OCI-LY3 (cell line): ENCODE measurements around the gene FAM169A.
"Not testable (repeated sequence)": the region's sequence is repeated elsewhere in the genome, so short reads cannot be mapped to it uniquely, and the experiment has no call there.

ENCODE experiments used
- H2AFZ ChIP-seq: fragments of 200-600, 300-600 bp; shearing (Covaris generic); 2 replicates; pipeline ENCODE4 v1.6.0; 2014; ENCODE audit warnings: antibody characterized with exemption, low read depth, low read length
- H3K27ac ChIP-seq: fragments of 200-600, 300-600 bp; sonication (generic); 2 replicates; pipeline ENCODE4 v1.5.1; 2014; ENCODE audit warnings: mild to moderate bottlenecking, low read length, moderate library complexity, mixed read lengths
- H3K27me3 ChIP-seq: fragments of 200-600, 300-600 bp; sonication (generic); 2 replicates; pipeline ENCODE4 v1.6.1; 2014; ENCODE audit warnings: low read depth, low read length, mixed read lengths
- H3K36me3 ChIP-seq: fragments of 200-600, 300-600 bp; sonication (generic); replicated peaks from 2 replicates; pipeline ENCODE3; 2014; ENCODE audit warnings: low read depth, low read length, mixed read lengths
- H3K4me1 ChIP-seq: fragments of 300-600, 200-600 bp; sonication (generic); 2 replicates; pipeline ENCODE4 v1.6.1; 2014; ENCODE audit warnings: low read length, mixed read lengths
- H3K4me2 ChIP-seq: fragments of 200-600, 300-600 bp; sonication (generic); 2 replicates; pipeline ENCODE4 v1.6.1; 2014; ENCODE audit warnings: low read length, mixed read lengths
- H3K4me3 ChIP-seq: fragments of 300-600, 200-600 bp; sonication (generic); 2 replicates; pipeline ENCODE4 v1.5.1; 2014; ENCODE audit warnings: antibody characterized with exemption, mild to moderate bottlenecking, low read length, moderate library complexity
- H3K79me2 ChIP-seq: fragments of 300-600, 200-600 bp; shearing (Covaris generic); 2 replicates; pipeline ENCODE4 v1.6.1; 2014; ENCODE audit warnings: mild to moderate bottlenecking, low read length, mixed read lengths
- H3K9ac ChIP-seq: fragments of 300-600, 200-600 bp; shearing (Covaris generic); 2 replicates; pipeline ENCODE4 v1.6.0; 2014; ENCODE audit warnings: mild to moderate bottlenecking, low read length, moderate library complexity
- H3K9me3 ChIP-seq: fragments of 200-600, 300-600 bp; shearing (Covaris generic); 2 replicates; pipeline ENCODE4 v1.6.1; 2014; ENCODE audit warnings: low read length, mixed read lengths; ENCODE audit not compliant: insufficient read depth
- H4K20me1 ChIP-seq: fragments of 200-600, 300-600 bp; sonication (generic); 2 replicates; pipeline ENCODE4 v1.6.1; 2016; ENCODE audit warnings: low read length, mixed read lengths; ENCODE audit not compliant: insufficient read depth
- CTCF ChIP-seq: fragments of 200-600, 300-600 bp; sonication (generic); IDR thresholded peaks from 2 replicates; pipeline ENCODE4 v1.5.1; 2014; ENCODE audit warnings: antibody characterized with exemption, low read length, low read depth
- EZH2phosphoT487 ChIP-seq: fragments of 200-600 bp; shearing (Covaris generic); IDR thresholded peaks from 2 replicates; pipeline ENCODE4 v1.6.1; 2018; ENCODE audit warnings: antibody characterized with exemption, mixed run types, low read depth

Gene FAM169A

GRCh38 chr5:74763504-74763903 lies 102.7 kb downstream of the FAM169A start:
- TF ChIP-seq EZH2phosphoT487 = no peak
- TF ChIP-seq CTCF = no peak
- H3K4me3 ChIP-seq = no peak overlapping the region
- H3K9me3 ChIP-seq = no peaks in the 10 kb centered on the region
- no peak overlapping the region for H2AFZ ChIP-seq
- no peak overlapping the region for H3K27ac ChIP-seq
- H3K27me3 ChIP-seq = no peaks in the 10 kb centered on the region
- H3K79me2 ChIP-seq = peaks cover 42% of the 10 kb centered on the region
- no peaks in the 10 kb centered on the region for H4K20me1 ChIP-seq
- H3K9ac ChIP-seq = no peak overlapping the region
- H3K36me3 ChIP-seq = peaks cover under 1% of the 10 kb centered on the region
- H3K4me2 ChIP-seq = no peak overlapping the region
- peaks cover 11% of the 10 kb centered on the region for H3K4me1 ChIP-seq

GRCh38 chr5:74762599-74762998 lies 103.6 kb downstream of the FAM169A start:
- H3K27me3 ChIP-seq = no peaks in the 10 kb centered on the region
- peaks cover 4% of the 10 kb centered on the region for H3K36me3 ChIP-seq
- no peak overlapping the region for H3K9ac ChIP-seq
- H3K9me3 ChIP-seq = no peaks in the 10 kb centered on the region
- H3K4me3 ChIP-seq = no peak overlapping the region
- no peak overlapping the region for H2AFZ ChIP-seq
- peaks cover 33% of the 10 kb centered on the region for H3K79me2 ChIP-seq
- peaks cover 6% of the 10 kb centered on the region for H3K4me1 ChIP-seq
- TF ChIP-seq CTCF (no peak), EZH2phosphoT487 (no peak)
- no peak overlapping the region for H3K27ac ChIP-seq
- no peaks in the 10 kb centered on the region for H4K20me1 ChIP-seq
- no peak overlapping the region for H3K4me2 ChIP-seq

GRCh38 chr5:74761241-74761640 lies 104.9 kb downstream of the FAM169A start:
- H2AFZ ChIP-seq = no peak overlapping the region
- peaks cover 20% of the 10 kb centered on the region for H3K79me2 ChIP-seq
- H3K4me1 ChIP-seq = peaks cover 6% of the 10 kb centered on the region
- no peak overlapping the region for H3K9ac ChIP-seq
- H3K9me3 ChIP-seq = no peaks in the 10 kb centered on the region
- H3K27ac ChIP-seq = no peak overlapping the region
- H4K20me1 ChIP-seq = no peaks in the 10 kb centered on the region
- H3K27me3 ChIP-seq = no peaks in the 10 kb centered on the region
- peaks cover 4% of the 10 kb centered on the region for H3K36me3 ChIP-seq
- no peak overlapping the region for H3K4me3 ChIP-seq
- no peak overlapping the region for H3K4me2 ChIP-seq
- TF ChIP-seq CTCF = no peak
- no peak for TF ChIP-seq EZH2phosphoT487

- H3K9ac ChIP-seq, H3K4me3 ChIP-seq, H3K27me3 ChIP-seq, H2AFZ ChIP-seq, H3K79me2 ChIP-seq, H3K9me3 ChIP-seq, H3K4me2 ChIP-seq, H4K20me1 ChIP-seq, H3K27ac ChIP-seq, H3K4me1 ChIP-seq, H3K36me3 ChIP-seq: not testable (repeated sequence)
These were observed 117.4 kb downstream of the FAM169A start for GRCh38 chr5:74748742-74749141.

- Histone ChIP-seq H3K4me2 (no peak overlapping the region), H3K27me3 (no peaks in the 10 kb centered on the region), H3K27ac (no peak overlapping the region), H3K79me2 (no peaks in the 10 kb centered on the region), H3K36me3 (peaks cover 4% of the 10 kb centered on the region), H3K4me1 (no peaks in the 10 kb centered on the region), H2AFZ (no peak overlapping the region), H3K4me3 (no peak overlapping the region), H3K9me3 (no peaks in the 10 kb centered on the region), H4K20me1 (no peaks in the 10 kb centered on the region), H3K9ac (no peak overlapping the region)
- no peak for TF ChIP-seq EZH2phosphoT487
- TF ChIP-seq CTCF = no peak
These were observed 127.8 kb downstream of the FAM169A start for GRCh38 chr5:74738406-74738805.
